ENCODE measurements around the gene SEM1. TPM values are rescaled to one million over a fixed set of nuclear protein-coding genes. Genes with fewer than 3 reads are reported as not detected.

The SEM1 gene
- total and polyA plus RNA-seq, 2 of the 8 experiments (the other 6 are each of a cell fraction or from before 2014, with no cell fraction given): 20.8 to 75.3 TPM

- no peak for TF ChIP-seq CHD7 (IDR thresholded peaks at IDR 0.05; ENCODE audit: insufficient replicate concordance, low read length)
- TF ChIP-seq JUND (IDR thresholded peaks at IDR 0.05; ENCODE audit: low read length): no peak; the same call in 1 of the 2 replicates
Measured at GRCh38 chr7:96709381-96710228, at the start of gene SEM1 (continued).
